Fibroblast of skin of right biceps (primary cell): ENCODE data around the gene MAN2A2.
"Not testable (repeated sequence)": the region's sequence is repeated elsewhere in the genome, so short reads cannot be mapped to it uniquely, and the experiment has no call there.

Source experiments
- DNase-seq: peaks from one replicate; pipeline ENCODE4 v3.0.0-alpha.2; 2013

MAN2A2 gene

DNA sequence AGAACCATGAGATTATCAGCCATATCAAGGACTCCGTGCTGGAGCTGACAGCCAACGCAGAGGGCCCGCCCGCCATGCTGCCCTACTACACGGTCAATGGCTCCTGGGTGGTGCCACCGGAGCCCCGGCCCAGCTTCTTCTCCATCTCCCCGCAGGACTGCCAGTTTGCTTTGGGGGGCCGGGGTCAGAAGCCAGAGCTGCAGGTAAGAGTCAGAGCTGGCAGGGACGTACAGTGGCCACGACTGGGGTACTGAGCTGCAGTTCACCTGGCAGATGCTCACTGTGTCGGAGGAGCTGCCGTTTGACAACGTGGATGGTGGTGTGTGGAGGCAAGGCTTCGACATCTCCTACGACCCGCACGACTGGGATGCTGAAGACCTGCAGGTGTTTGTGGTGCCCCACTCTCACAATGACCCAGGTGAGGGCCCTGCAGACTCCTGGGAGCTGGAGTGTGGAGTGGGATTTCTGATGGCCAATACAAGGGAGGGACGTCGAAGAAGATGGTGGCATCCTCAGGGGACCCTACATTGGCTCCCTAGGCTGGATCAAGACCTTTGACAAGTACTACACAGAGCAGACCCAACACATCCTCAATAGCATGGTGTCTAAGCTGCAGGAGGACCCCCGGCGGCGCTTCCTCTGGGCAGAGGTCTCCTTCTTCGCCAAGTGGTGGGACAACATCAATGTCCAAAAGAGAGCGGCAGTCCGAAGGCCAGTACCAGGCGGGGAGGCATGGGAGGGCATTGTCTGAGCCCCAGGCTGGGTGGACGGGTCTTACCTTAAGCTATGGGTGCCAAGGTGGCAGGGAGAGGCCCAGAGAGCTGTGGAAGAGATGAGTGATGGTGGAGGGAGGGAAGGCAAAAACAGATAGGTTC, 2.4 kb downstream of the MAN2A2 start:
- no peak for DNase-seq

- no peak for DNase-seq
Observed at GRCh38 chr15:90906181-90906849, 3.2 kb downstream of the MAN2A2 start.

GRCh38 chr15:90907051-90907660, 4.1 kb downstream of the MAN2A2 start:
- no peak for DNase-seq

GRCh38 chr15:90907838-90908507, 4.9 kb downstream of the MAN2A2 start:
- no peak for DNase-seq

DNA sequence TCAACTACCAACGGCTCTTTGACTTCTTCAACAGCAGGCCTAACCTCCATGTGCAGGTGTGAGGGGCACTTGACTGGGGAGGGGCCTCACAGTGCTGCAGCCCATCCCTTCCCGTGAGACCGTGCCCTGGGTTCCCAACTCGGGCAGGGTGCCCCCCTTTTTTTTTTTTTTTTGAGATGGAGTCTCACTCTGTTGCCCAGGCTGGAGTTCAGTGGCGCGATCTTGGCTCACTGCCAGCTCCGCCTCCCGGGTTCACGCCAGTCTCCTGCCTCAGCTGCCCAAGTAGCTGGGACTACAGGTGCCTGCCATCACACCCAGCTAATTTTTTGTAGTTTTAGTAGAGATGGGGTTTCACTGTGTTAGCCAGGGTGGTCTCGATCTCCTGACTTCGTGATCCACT, 6.3 kb downstream of the MAN2A2 start:
- not testable (repeated sequence) for DNase-seq

DNA sequence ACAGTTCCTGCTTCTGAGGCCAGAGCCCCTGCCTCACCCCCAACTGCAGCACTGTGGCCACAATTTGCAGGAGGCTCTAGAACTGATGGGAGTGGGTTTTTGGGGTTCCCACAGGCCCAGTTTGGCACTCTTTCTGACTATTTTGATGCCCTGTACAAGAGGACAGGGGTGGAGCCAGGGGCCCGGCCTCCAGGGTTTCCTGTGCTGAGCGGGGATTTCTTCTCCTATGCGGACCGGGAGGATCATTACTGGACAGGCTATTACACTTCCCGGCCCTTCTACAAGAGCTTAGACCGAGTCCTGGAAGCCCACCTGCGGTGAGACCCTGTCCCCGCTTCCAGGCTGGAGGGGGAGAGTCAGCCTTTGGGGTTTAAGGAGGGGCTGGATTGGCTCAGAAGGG, 6.9 kb downstream of the MAN2A2 start:
- DNase-seq: no peak

DNA sequence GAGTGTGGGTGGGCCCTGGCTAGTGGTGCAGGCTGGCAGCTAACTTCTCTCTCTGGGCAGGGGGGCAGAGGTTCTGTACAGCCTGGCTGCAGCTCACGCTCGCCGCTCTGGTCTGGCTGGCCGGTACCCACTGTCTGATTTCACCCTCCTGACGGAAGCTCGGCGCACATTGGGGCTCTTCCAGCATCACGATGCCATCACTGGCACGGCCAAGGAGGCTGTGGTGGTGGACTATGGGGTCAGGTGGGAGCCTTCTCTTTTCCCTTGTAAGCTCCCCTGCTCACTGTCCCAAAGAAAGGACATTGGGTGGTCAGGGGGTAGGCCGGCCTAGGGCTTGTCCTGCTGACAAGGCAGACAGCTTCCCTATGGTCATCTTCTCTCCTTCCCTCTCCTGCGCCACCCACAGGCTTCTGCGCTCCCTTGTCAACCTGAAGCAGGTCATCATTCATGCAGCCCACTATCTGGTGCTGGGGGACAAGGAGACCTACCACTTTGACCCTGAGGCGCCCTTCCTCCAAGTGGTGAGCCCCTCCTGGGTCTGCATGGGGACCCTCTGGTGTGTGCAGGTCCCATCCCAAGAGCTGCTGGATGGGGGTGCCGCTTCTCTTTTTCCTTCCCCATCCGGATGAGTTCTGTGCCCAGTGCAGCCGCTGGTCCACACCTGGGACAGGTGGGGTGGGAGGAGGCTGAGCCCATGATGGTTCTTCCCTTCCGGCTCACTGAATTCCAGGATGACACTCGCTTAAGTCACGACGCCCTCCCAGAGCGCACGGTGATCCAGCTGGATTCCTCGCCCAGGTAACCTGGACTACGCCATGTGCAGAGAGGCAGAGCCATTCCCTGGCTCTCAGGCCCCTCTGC, 7.6 kb downstream of the MAN2A2 start:
- no peak for DNase-seq

DNA sequence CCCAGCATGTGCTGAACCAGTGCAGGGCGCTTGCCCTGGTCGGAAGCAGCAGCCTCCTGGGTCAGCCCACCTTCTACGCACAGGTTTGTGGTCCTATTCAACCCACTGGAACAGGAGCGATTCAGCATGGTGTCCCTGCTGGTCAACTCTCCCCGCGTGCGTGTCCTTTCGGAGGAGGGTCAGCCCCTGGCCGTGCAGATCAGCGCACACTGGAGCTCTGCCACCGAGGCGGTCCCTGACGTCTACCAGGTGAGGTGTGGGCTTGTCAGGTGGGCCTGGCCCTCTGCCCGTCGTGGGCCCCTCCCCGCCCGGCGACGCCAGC, 8.2 kb downstream of the MAN2A2 start:
- no peak for DNase-seq

DNA sequence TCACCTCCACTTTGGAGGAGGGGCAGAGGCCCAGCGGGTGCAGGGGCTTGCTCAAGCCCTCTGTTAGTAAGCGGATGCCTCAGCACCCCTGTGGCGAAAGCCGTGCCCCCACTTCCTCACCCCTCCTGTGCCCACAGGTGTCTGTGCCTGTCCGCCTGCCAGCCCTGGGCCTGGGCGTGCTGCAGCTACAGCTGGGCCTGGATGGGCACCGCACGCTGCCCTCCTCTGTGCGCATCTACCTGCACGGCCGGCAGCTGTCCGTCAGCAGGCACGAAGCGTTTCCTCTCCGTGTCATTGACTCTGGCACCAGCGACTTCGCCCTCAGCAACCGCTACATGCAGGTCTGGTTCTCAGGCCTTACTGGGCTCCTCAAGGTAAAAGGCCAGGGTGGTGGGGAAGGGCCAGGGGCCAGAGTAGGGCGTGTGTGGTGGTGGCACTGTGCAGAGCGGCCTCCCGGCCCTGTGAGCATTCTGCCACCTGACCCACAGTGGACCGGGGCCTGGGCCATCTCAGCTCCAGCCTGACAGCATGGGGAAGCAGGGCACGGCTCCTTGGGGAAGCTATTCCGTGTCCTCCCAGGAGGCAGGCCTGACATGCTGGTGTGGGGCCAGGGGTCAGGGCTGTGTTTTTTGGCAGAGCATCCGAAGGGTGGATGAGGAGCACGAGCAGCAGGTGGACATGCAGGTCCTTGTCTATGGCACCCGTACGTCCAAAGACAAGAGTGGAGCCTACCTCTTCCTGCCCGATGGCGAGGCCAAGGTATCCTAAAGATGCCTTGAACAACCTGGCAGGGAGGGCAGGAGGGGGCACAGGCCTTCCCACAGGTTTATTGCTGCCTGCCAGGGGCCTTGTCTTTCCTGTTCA, 9.0 kb downstream of the MAN2A2 start:
- no peak for DNase-seq

GRCh38 chr15:90912770-90913075, 9.6 kb downstream of the MAN2A2 start:
- no peak for DNase-seq

DNA sequence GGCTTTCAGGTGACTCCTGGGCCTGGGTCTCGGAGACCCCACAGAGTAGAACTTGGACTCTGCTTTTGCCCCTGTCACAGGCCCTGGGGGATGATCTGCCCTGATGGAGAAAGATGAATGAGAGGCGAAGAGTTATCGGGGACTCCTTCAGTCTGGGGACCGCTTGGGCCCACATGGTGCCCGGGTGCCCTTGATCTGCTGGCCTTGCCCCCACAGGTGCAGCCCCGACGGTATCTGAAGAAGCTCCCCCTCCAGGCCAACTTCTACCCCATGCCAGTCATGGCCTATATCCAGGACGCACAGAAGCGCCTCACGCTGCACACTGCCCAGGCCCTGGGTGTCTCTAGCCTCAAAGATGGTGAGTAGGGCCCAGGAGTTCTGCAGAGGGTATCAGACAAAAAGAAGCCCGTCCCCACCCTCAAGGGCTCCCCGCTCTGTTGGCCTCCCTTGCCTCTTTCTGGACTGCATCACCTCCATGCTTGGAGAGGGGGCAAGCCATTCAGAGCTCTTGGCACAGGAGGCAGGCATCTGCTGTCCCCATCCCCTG, 10.4 kb downstream of the MAN2A2 start:
- no peak for DNase-seq

- DNase-seq: no peak
Observed at GRCh38 chr15:90914305-90915080, 11.4 kb downstream of the MAN2A2 start.

DNA sequence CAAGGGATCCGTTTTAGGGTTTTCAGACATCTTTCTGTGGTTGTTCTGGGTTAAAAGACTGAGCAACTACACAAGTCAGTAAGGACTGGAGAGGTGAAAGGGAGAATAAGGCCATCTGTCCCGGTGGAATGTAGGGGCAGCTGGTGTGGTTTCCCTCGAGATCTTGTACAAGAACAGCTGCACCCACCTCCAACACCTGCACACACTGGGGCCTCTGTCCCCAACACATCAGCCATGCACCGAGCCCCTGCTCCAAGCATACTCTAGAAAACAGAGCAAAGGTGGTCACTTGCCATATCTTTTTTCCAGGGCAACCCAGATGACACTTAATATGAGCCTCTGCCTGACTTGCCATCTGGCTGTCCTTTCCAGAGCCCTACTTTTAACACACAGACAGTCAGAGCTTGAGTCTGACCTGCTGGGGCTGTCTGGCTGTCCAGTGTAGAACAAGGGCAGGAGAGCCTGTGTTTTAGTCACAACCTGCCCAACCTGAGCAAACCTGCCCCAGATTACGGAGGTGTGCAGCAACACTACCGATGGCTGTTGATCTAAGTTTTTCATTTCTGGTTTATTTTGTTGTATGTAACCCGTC, 12.2 kb downstream of the MAN2A2 start:
- DNase-seq: no peak

DNA sequence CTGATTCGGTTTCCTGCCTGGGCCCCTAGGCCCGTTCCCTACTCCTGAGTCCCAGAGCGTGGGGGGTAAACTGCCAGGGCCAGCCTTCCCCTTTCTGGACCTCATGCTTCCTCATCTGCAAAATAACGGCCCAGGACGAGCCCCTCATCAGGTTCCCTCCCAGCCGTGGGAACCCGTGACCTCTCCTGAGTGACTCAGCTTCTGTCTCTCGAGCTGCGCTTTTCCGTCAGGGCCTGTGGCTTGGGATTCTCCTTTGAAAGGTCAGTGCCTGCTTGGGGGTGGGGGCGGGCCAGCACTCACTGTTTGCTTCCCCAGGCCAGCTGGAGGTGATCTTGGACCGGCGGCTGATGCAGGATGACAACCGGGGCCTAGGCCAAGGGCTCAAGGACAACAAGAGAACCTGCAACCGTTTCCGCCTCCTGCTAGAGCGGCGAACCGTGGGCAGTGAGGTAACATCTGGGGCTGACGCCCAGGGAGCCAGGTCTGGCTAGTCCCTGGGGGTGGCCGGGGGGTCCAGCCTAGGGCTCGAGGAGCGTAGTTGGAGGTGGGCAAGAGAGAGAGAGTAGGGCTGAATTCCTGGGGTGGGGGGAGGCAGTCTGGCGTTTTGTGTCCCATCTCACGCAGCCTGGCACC, 12.8 kb downstream of the MAN2A2 start:
- DNase-seq: no peak

DNA sequence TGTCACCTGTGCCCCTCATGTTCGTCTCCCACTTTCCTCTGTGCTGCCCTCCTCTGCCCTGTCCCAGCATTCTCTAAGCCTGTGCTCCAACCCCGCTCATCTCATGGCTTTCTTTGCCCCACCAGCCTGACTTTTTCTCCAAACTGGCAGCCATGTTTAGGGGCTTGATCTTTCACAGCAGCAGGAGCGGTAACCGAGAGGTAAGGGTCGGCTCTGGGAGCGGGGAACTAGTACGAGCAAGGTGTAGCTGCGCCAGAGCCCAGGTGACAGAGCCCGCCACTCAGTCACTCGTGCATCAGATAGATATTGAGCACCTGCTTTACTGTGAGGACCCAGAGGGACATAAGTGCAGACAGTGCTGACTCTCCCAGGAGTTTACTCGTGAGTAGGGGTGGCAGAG, 13.4 kb downstream of the MAN2A2 start:
- no peak for DNase-seq

GRCh38 chr15:90917569-90917968, 14.5 kb downstream of the MAN2A2 start:
- DNase-seq: no peak

DNA sequence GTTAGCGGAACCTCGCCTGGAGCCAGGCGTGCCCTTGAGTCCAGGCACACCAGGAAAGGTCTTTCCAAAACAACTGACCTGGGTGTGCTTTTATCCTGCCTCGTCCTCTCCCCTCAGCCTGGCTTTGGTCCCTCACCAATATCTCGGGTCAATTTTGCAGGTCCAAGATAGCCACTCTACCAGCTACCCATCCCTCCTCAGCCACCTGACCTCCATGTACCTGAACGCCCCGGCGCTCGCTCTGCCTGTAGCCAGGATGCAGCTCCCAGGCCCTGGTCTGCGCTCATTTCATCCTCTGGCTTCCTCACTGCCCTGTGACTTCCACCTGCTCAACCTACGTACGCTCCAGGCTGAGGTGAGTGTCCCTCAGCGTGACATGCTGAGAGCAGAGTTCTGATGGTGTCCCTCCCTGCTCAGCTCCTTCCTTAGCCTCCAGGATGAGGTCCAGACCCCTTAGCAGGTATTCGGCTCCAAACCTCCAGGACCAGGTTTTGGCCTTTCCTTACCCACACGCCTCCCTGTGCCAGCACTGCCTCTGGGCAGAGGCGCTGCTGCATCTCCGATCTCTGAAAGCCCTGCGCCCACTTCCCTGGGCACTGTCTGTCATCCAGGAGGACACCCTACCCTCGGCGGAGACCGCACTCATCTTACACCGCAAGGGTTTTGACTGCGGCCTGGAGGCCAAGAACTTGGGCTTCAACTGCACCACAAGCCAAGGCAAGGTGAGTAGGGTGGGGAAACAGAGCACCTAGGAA, 15.1 kb downstream of the MAN2A2 start:
- no peak for DNase-seq

DNA sequence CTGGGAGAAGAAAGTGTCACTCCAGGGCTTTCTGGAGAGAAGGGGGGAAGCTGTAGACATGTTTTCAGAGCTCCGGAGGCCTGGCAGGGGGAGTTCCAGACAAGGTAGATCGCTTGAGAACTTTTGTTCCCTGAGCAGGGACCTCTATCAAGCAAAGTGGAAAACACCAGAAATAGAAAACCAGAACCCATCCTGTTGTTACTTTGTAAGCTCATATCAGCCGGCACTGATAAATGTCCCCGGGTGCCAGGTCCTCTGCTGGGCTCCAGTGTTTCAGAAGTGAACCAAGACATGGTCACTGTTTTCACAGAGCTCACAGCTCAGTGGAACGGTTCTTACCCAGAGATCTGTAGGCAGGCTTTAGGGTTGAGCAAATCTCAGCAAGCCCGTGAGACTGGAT, 15.7 kb downstream of the MAN2A2 start:
- no peak for DNase-seq

GRCh38 chr15:90921887-90922286, 18.8 kb downstream of the MAN2A2 start:
- no peak for DNase-seq
